Activated CD4-positive, alpha-beta T cell treated with anti-CD3 and anti-CD28 coated beads, Interleukin-2, amount 50 U/mL, for 16 hours (primary cell): ENCODE measurements around the gene CMTM5.
"Not testable (repeated sequence)": the region's sequence is repeated elsewhere in the genome, so short reads cannot be mapped to it uniquely, and the experiment has no call there.

Source experiments
- DNase-seq: peaks from one replicate; pipeline ENCODE4 v3.0.0-alpha.2; 2020

CMTM5 gene

GRCh38 chr14:23400496-23401149 is 23.8 kb downstream of the CMTM5 start:
- DNase-seq = not testable (repeated sequence)

- DNase-seq = no peak
Measured at GRCh38 chr14:23401291-23401690, 24.4 kb downstream of the CMTM5 start.

GRCh38 chr14:23402296-23403138 is 25.7 kb downstream of the CMTM5 start:
- DNase-seq = no peak

GRCh38 chr14:23403139-23403438 is 26.2 kb downstream of the CMTM5 start:
- DNase-seq = no peak

GRCh38 chr14:23403908-23404307 is 27.1 kb downstream of the CMTM5 start:
- no peak for DNase-seq

- no peak for DNase-seq
Measured at GRCh38 chr14:23404331-23404900, 27.6 kb downstream of the CMTM5 start.

- no peak for DNase-seq
Measured at GRCh38 chr14:23405096-23405495, 28.2 kb downstream of the CMTM5 start.

- no peak for DNase-seq
Measured at GRCh38 chr14:23405516-23406025, 28.7 kb downstream of the CMTM5 start.

- DNase-seq = no peak
Measured at GRCh38 chr14:23406244-23406643, 29.4 kb downstream of the CMTM5 start.

- DNase-seq = no peak
Measured at GRCh38 chr14:23406725-23407355, 30.0 kb downstream of the CMTM5 start.

GRCh38 chr14:23407516-23408306 is 30.9 kb downstream of the CMTM5 start, which contains the start of gene MYH6:
TSS of gene MYH6 (minus strand) at chr14:23408273. CDS start at chr14:23407223, 1,050 bp downstream.
- no peak for DNase-seq

GRCh38 chr14:23408307-23408630 is 31.4 kb downstream of the CMTM5 start:
- no peak for DNase-seq

GRCh38 chr14:23409475-23409874 is 32.6 kb downstream of the CMTM5 start:
- DNase-seq = peak; percentile 11

GRCh38 chr14:23409966-23410635 is 33.3 kb downstream of the CMTM5 start:
- no peak for DNase-seq

- DNase-seq = no peak
Measured at GRCh38 chr14:23411563-23412525, 35.0 kb downstream of the CMTM5 start.

GRCh38 chr14:23413681-23414080 is 36.8 kb downstream of the CMTM5 start:
- no peak for DNase-seq

- no peak for DNase-seq
Measured at GRCh38 chr14:23414254-23414653, 37.4 kb downstream of the CMTM5 start.

GRCh38 chr14:23414906-23415820 is 38.3 kb downstream of the CMTM5 start:
- no peak for DNase-seq
